Heart left ventricle (tissue), 13 donors: Measurements from ENCODE around the gene SYNE2.

ENCODE experiments used
- POLR2A ChIP-seq, 2 donors: fragments of 450-650 bp; IDR thresholded peaks; one replicate each; pipeline ENCODE4 v1.6.1; 2017; ENCODE audit warnings: antibody characterized with exemption in 2 of 2, mild to moderate bottlenecking in 2 of 2, moderate library complexity in 2 of 2
- TF ChIP-seq, protein P1 (sequence below), 12 donors: fragments of 200-600 bp; sonication (generic) in 4 of 12; IDR thresholded peaks; one replicate each; pipeline versions ENCODE4 v1.5.0 to v1.8.0; 2018 to 2022; ENCODE audit warnings: antibody characterized with exemption in 12 of 12, mild to moderate bottlenecking in 5 of 12
- donor health status: ischemic (EF 13 %, LVEDD 7.1; RV severe dilation, severe dysfunction).
- donor health status: DM: no; HTN: yes; CAD: no.
- donor health status: DM: no; HTN: no; CAD: no.
- donor health status: ischemic (EF 25% LVEDD 6.9; RV normal size, moderate dysfunction).
- donor health status: ischemic (EF 25% LVEDD 5.7; RV mildly dilated, moderate dysfunction).
- donor health status: ischemic (EF 35%, LVEDD 5.7; RV mildly dilated, moderate dysfunction).
- donor health status: nonischemic (EF 11% LVEDD 7.7; RV severe dilation, severe dysfunction).
- donor health status: DM: yes; HTN: yes; CAD: no.
- donor health status: PGD.
- donor health status: ischemic (EF 29% LVEDD 5.4; RV normal size, mild dysfunction).
- donor health status: nonischemic (EF 23%, LVEDD 6.1; RV moderate dilation, normal function).

DNA sequence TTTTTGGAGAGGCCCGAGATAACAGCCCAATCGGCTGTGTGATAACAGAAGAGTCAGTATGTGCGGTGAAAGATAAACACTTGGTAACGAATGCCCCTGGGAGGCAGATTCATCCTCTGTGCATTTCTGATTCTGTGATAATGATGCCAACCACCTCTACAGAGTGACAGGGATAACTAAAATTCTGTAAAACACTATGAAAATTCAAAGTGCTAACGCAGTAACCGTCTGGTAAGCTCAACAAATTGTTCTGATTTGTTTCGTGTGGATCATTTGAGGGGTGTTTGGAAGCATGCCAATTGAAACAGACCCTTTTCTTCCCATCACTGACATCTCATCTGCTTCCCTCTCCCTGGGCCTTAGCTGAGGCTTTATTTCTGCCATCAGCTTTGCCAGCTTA lies 365.0 kb downstream of the SYNE2 start:
- no peak for TF ChIP-seq POLR2A (IDR thresholded peaks at IDR 0.05)
- TF ChIP-seq, protein P1, sequence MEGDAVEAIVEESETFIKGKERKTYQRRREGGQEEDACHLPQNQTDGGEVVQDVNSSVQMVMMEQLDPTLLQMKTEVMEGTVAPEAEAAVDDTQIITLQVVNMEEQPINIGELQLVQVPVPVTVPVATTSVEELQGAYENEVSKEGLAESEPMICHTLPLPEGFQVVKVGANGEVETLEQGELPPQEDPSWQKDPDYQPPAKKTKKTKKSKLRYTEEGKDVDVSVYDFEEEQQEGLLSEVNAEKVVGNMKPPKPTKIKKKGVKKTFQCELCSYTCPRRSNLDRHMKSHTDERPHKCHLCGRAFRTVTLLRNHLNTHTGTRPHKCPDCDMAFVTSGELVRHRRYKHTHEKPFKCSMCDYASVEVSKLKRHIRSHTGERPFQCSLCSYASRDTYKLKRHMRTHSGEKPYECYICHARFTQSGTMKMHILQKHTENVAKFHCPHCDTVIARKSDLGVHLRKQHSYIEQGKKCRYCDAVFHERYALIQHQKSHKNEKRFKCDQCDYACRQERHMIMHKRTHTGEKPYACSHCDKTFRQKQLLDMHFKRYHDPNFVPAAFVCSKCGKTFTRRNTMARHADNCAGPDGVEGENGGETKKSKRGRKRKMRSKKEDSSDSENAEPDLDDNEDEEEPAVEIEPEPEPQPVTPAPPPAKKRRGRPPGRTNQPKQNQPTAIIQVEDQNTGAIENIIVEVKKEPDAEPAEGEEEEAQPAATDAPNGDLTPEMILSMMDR (IDR thresholded peaks at IDR 0.05): no peak
